Stimulated activated CD4-positive, alpha-beta T cell treated with anti-CD3 and anti-CD28 coated beads, Interleukin-12 subunit alpha, Interleukin-12 subunit beta, amount 100 ng/mL, for 48 hours (primary cell): ENCODE data around the gene TPCN2.
"Not testable (repeated sequence)": the region's sequence is repeated elsewhere in the genome, so short reads cannot be mapped to it uniquely, and the experiment has no call there.

Experiments used
- DNase-seq, 3 donors: peaks; one replicate each; pipeline ENCODE4 v3.0.0-alpha.2; 2020; ENCODE audit warnings: low read depth in 2 of 3, low spot score in 1 of 3

The TPCN2 gene

GRCh38 chr11:69048694-69049489 lies at the start of gene TPCN2:
TSS of gene TPCN2 (plus strand) at chr11:69048932. CDS start at chr11:69048998, 66 bp downstream.
- DNase-seq: peak; percentile 80 to 88 (median 84)

DNA sequence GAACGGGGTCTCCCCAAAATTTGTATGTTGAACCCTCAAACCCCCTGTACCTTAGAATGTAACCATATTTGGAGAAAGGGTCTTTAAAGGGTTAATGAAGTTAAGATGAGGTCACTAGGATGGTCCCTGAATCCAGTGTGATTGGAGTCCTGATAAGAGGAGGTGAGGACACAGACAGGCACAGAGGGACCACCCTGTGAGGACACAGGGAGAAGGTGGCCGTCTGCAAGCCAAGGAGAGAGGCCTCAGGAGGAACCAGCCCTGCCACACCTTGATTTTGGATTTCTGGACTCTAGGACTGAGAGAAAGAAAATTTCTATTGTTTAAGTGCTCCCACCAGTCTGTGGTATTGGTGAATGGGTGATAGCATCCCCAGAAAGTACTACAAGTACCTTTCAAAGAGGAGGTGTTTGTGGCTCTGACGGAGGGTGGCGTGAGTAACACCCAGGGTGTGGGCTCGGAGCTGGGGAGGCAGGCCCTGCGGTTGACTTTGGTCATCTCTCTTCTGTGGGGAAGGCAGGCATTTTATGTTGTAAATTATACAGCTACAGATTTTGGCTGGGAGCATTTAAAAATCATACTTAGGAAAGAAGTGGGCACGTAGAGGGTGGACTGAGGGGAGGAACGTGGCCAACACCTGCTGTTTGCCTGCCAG lies 49.5 kb upstream of the TPCN2 start:
- DNase-seq: no peak

GRCh38 chr11:68999748-69000355 lies 48.9 kb upstream of the TPCN2 start:
- not testable (repeated sequence) for DNase-seq

DNA sequence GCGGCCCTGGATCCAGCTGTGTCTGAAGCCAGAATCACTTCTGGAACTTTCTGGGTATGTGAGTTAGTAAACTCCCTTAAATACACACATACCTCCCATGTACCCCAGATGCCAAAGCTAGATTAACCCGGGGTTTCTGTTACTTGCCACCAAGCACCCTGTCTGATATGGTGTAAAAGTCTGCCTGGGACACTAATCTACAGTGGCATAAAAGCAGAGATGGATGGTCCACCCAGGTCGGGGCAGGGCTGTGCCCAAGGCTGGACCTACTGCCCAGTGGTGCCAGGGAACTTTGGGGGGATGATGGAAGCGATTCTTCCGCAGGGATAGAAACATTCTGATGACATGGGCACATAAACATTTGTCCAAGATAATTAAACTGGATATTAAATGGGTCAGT lies 48.3 kb upstream of the TPCN2 start:
- DNase-seq: no peak

DNA sequence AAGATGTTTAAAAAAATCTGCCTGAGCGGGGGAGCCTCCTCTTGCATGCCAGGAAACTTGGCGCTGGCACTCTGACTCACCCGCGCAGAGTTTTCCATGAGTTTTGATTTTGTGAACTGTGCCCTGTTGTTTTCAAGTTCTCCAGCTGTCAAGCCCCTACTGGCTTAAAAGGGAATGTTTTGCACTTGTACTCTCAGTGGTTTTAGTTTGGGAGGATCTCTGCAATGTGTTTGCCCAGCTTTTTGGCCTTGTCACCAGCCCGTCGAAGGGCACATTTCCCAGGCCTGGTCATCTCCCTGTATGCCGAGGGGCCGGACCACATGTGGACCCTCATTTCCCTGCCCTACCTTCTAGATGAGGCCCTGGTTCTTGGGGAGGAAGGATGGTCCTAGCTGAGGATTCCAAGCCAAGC lies 47.9 kb upstream of the TPCN2 start:
- DNase-seq: no peak

DNA sequence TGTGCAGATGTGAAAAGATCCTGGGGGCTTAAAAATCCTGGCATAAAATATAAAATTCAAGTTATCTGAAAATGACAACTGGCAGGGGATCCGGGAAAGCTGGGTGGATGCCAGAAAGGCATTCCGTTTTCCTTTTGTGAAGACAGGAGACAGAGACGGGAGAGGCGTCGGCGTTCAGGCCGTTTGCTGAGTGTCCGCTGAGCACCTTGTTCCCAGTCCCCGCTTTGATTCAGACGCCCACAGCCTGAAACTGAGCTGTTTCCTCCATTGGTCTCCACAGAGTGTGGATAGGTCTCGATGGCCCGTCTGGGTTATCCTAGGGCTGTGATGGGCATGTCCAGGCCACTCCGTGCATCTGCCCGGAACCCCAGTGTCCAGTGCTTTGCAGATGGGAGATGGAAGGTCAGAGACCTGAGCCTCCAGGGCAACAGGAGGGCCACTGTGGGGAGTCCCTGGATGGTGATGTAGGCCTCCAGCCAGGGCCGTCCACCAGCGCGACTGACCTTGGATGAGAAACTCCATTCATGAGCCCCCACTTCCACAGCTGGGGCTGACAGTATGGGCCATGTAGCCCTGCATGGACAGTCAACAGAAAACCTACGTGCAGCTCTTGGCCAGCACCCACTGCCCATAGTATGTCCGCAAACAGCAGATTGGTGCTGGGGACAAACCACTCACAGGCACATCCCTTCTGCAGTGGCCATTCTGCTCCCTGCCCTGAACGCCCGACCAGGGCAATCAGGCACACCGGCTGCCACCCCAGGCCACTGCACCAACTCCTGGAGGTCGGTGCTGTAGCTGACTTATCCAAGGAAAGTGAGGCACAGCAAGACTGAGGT lies 47.3 kb upstream of the TPCN2 start:
- no peak for DNase-seq

- DNase-seq: no peak
These were observed 46.6 kb upstream of the TPCN2 start for GRCh38 chr11:69002110-69002569.

DNA sequence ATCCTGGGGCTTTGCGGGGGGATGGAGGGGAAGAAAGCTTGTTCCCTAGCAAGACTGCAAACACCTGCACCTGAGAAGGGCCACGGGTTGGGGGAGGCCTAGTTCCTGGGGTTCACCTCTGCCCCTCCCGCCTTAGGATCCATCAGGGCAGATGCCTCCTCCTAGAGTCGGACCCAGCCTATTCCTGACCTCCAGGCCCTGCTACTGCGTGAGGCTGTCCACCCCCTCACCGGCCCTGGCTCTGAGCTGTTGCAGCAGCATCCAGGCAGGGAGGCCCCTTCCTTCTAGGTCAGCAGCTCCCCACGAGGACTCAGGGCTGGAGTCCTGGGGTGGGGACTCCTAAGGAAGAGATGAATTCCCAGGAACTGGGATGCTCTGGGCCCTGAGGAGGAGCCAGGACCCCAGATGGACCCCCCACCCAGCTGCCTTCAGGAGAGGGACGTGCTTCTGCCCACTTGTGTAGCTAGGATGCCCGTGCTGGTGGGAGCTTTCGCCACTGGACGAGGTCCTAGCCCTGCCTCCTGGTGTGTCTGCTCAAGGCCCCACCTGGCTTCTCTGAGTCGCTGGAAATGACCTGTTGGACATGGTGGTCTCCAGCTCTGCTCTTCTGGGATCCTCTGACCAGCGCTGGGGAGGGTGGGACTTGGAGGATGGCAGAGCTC lies 46.0 kb upstream of the TPCN2 start:
- DNase-seq: no peak

GRCh38 chr11:69003301-69003865 lies 45.3 kb upstream of the TPCN2 start:
- DNase-seq: no peak

DNA sequence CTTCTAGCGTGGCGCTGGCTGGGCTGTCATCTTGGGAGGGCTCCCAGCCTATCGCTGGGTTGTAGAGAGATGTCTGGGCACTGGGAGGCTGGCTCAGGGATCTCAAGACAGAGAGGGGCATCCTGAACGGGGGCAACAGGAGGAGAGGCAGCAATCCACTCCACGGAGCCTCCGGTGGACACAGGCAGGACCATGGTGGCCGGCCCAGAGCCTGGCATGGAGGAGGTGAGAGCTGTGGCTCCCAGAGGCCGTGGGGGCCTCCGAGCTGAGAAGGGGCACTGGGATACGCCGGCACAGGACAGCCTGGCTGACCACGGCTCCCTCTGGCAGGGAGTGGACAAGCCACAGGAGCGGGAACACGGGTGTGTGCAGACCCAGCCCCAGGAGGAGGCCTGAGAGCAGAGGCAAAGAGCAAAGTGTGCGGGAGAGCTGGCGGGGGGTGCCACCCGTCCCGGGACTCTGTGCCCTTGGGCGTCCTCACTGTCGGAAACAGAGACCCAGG lies 44.8 kb upstream of the TPCN2 start:
- no peak for DNase-seq

- no peak for DNase-seq
These were observed 44.1 kb upstream of the TPCN2 start for GRCh38 chr11:69004411-69005182.

GRCh38 chr11:69005183-69005630 lies 43.5 kb upstream of the TPCN2 start:
- no peak for DNase-seq

- DNase-seq: no peak
These were observed 42.9 kb upstream of the TPCN2 start for GRCh38 chr11:69005631-69006368.

GRCh38 chr11:69006816-69007215 lies 41.9 kb upstream of the TPCN2 start:
- DNase-seq: no peak

- no peak for DNase-seq
These were observed 40.8 kb upstream of the TPCN2 start for GRCh38 chr11:69007975-69008381.

DNA sequence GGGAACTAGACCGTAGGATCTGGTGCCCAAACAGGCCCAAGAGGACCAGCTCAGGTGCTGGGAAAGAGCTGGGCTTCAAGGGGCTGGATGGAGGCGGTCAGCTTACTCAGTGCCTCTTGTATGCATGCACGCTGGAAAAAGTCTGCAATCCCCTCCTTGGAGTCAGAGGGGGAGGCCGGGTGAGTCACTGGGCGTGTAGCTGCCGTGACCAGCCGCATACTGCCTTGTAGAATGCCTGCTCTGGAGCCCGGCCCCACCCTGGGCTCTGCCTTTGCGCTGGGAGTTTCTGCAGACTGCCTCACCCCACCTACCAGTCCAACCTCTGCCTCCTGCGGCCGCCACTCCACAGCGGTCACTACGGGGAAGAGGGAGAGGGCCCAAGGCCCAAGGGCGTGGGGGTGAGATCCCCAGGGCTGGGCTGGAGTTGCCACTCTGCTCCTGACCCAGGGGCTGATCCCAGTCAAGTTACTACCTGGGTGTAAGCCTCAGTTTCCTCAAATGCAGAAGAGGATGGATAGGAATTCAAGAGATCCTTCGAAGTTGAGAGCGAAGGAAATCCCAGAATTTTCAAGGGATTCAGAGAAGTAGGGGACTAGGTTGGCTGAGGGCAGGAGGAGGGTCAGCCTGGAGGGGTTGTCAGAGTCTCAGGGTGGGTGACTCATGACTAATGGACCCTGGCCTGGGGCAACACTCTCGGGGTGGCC lies 39.8 kb upstream of the TPCN2 start:
- no peak for DNase-seq

DNA sequence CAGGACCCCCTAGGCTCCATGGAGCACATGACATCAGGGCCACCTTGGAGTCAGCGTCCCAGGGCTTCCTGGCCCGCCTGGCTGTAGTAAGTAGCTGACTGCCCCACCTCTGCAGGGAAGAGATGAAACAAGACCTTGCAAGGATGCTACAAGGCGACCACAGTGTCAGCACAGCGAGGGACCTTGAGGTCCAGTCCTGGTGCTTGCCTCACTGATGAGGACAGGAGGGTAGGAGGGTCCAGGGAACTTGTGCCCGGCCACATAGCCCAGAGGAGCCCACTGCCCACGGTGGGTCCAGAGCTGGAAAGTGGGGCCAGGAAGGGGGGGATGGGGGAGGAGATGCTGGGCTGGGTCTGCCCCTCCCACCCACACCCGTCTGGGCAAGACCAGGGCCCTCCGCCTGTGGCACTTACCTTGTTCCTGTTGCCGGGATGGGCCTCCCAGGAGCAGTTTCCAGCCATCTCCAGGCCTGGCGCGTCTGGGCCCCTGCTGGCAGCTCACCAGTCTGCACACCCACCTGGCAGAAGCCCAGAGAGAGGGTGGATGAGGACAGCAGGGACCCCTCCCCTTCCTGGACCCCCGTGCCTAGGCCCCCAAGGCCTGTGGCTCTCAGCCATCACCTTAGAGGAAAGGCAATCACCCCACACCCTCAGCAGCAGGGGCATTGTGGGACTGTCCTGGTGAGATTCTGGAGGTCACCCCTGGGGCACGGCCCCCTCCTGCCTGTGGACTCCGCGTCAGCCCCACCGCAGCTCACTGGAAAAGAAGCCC lies 39.1 kb upstream of the TPCN2 start:
- DNase-seq: no peak
